ENCODE data around the gene CCND1. TPM values are rescaled to one million over a fixed set of nuclear protein-coding genes. Genes with fewer than 3 reads are reported as not detected.

Gene CCND1
- total RNA-seq, 3 donors from 2014 or later (not counting 1 experiment from before 2014, with no cell fraction given): 1.4 to 2.3 (median 2.3) TPM

GRCh38 chr11:69625476-69625875, 15.5 kb upstream of the CCND1 start:
- no peaks in the 10 kb centered on the region for H3K36me3 ChIP-seq (ENCODE audit: control insufficient read depth, insufficient read depth, low read length)
- Mint-ChIP-seq H3K9me3 (peaks cover 2 to 3% of the 10 kb centered on the region in 2 donors), H3K4me3 (no peak overlapping the region), H3K27me3 (ENCODE audit: low read depth in 2 of 2) (peaks cover 20 to 21% of the 10 kb centered on the region in 2 donors), H3K4me1 (peaks cover 0 to 7% of the 10 kb centered on the region in 2 donors), H3K27ac (no peak overlapping the region), H3K36me3 (no peaks in the 10 kb centered on the region)
- WGBS (ENCODE audit: insufficient coverage): 89% methylated on average over 10 of the region's 10 CpGs
- H3K9me3 ChIP-seq (ENCODE audit: control insufficient read depth, insufficient read depth, low read length): peaks cover 8% of the 10 kb centered on the region
- intact Hi-C loops (cut with micrococcal nuclease): no loop called here
- H3K27ac ChIP-seq (ENCODE audit: low read length): no peak overlapping the region
- no peaks in the 10 kb centered on the region for H3K27me3 ChIP-seq (ENCODE audit: control insufficient read depth, insufficient read depth, low read length)
- no peak overlapping the region for H3K4me3 ChIP-seq (ENCODE audit: low read length)
- DNase-seq: no peak
- TF ChIP-seq CTCF (IDR thresholded peaks at IDR 0.05): no peak
- ATAC-seq: no peak
- H3K4me1 ChIP-seq (ENCODE audit: control insufficient read depth, insufficient read depth, low read length): no peaks in the 10 kb centered on the region

GRCh38 chr11:69627551-69627950, 13.4 kb upstream of the CCND1 start:
- no peak for TF ChIP-seq CTCF (IDR thresholded peaks at IDR 0.05)
- 87% methylated on average over 14 of the region's 14 CpGs for WGBS (ENCODE audit: insufficient coverage)
- no peaks in the 10 kb centered on the region for H3K27me3 ChIP-seq (ENCODE audit: control insufficient read depth, insufficient read depth, low read length)

GRCh38 chr11:69630017-69630416, 10.9 kb upstream of the CCND1 start:
- no peak for DNase-seq
- Histone ChIP-seq H3K27ac (ENCODE audit: low read length) (no peak overlapping the region), H3K4me1 (ENCODE audit: control insufficient read depth, insufficient read depth, low read length) (no peaks in the 10 kb centered on the region), H3K9me3 (ENCODE audit: control insufficient read depth, insufficient read depth, low read length) (peaks cover 8% of the 10 kb centered on the region), H3K36me3 (ENCODE audit: control insufficient read depth, insufficient read depth, low read length) (no peaks in the 10 kb centered on the region), H3K4me3 (ENCODE audit: low read length) (no peak overlapping the region), H3K27me3 (ENCODE audit: control insufficient read depth, insufficient read depth, low read length) (no peaks in the 10 kb centered on the region)
- ATAC-seq: no peak
- H3K4me1 Mint-ChIP-seq: peaks cover 0 to 7% of the 10 kb centered on the region in 2 donors
- no peak overlapping the region for H3K4me3 Mint-ChIP-seq
- peaks cover 2 to 3% of the 10 kb centered on the region in 2 donors for H3K9me3 Mint-ChIP-seq
- no peak overlapping the region for H3K27ac Mint-ChIP-seq
- intact Hi-C loops (cut with micrococcal nuclease): no loop called here
- peaks cover 37 to 49% of the 10 kb centered on the region in 2 donors for H3K27me3 Mint-ChIP-seq (ENCODE audit: low read depth in 2 of 2)
- H3K36me3 Mint-ChIP-seq: no peaks in the 10 kb centered on the region
- TF ChIP-seq CTCF (IDR thresholded peaks at IDR 0.05): no peak
- 100% methylated on average over 2 of the region's 2 CpGs for WGBS (ENCODE audit: insufficient coverage)

More at GRCh38 chr11:69627551-69627950, 13.4 kb upstream of the CCND1 start:
- intact Hi-C loops (cut with micrococcal nuclease): no loop called here
- Histone ChIP-seq H3K4me3 (ENCODE audit: low read length) (no peak overlapping the region), H3K36me3 (ENCODE audit: control insufficient read depth, insufficient read depth, low read length) (no peaks in the 10 kb centered on the region), H3K27ac (ENCODE audit: low read length) (no peak overlapping the region), H3K9me3 (ENCODE audit: control insufficient read depth, insufficient read depth, low read length) (peaks cover 8% of the 10 kb centered on the region), H3K4me1 (ENCODE audit: control insufficient read depth, insufficient read depth, low read length) (no peaks in the 10 kb centered on the region)
- Mint-ChIP-seq H3K27me3 (ENCODE audit: low read depth in 2 of 2) (peaks cover 25 to 33% of the 10 kb centered on the region in 2 donors), H3K9me3 (peaks cover 2 to 3% of the 10 kb centered on the region in 2 donors), H3K4me1 (peaks cover 0 to 7% of the 10 kb centered on the region in 2 donors), H3K36me3 (no peaks in the 10 kb centered on the region), H3K4me3 (no peak overlapping the region), H3K27ac (no peak overlapping the region)
- ATAC-seq (no peak), DNase-seq (no peak)

- no peaks in the 10 kb centered on the region for H3K36me3 ChIP-seq (ENCODE audit: control insufficient read depth, insufficient read depth, low read length)
- H3K4me3 ChIP-seq (ENCODE audit: low read length): no peak overlapping the region
- DNase-seq (no peak), ATAC-seq (no peak)
- Mint-ChIP-seq H3K36me3 (no peaks in the 10 kb centered on the region), H3K27me3 (ENCODE audit: low read depth in 2 of 2) (peaks cover 37 to 53% of the 10 kb centered on the region in 2 donors), H3K4me1 (peaks cover 0 to 7% of the 10 kb centered on the region in 2 donors), H3K9me3 (peaks cover 2 to 3% of the 10 kb centered on the region in 2 donors), H3K4me3 (no peak overlapping the region), H3K27ac (no peak overlapping the region)
- H3K27ac ChIP-seq (ENCODE audit: low read length): no peak overlapping the region
- intact Hi-C loops (cut with micrococcal nuclease): no loop called here
- TF ChIP-seq CTCF (IDR thresholded peaks at IDR 0.05): no peak
- no peaks in the 10 kb centered on the region for H3K27me3 ChIP-seq (ENCODE audit: control insufficient read depth, insufficient read depth, low read length)
- 94% methylated on average over 7 of the region's 8 CpGs for WGBS (ENCODE audit: insufficient coverage)
- H3K4me1 ChIP-seq (ENCODE audit: control insufficient read depth, insufficient read depth, low read length): no peaks in the 10 kb centered on the region
- H3K9me3 ChIP-seq (ENCODE audit: control insufficient read depth, insufficient read depth, low read length): peaks cover 8% of the 10 kb centered on the region
Observed at GRCh38 chr11:69630424-69630823, 10.5 kb upstream of the CCND1 start.
